Glomerular visceral epithelial cell (primary cell): Measurements from ENCODE around the gene ZNF57.
"Not testable (repeated sequence)": the region's sequence is repeated elsewhere in the genome, so short reads cannot be mapped to it uniquely, and the experiment has no call there.

ENCODE experiments used
- DNase-seq: peaks from one replicate; pipeline ENCODE4 v3.0.0-alpha.2; 2016; ENCODE audit errors: extremely low spot score

ZNF57 gene

DNA sequence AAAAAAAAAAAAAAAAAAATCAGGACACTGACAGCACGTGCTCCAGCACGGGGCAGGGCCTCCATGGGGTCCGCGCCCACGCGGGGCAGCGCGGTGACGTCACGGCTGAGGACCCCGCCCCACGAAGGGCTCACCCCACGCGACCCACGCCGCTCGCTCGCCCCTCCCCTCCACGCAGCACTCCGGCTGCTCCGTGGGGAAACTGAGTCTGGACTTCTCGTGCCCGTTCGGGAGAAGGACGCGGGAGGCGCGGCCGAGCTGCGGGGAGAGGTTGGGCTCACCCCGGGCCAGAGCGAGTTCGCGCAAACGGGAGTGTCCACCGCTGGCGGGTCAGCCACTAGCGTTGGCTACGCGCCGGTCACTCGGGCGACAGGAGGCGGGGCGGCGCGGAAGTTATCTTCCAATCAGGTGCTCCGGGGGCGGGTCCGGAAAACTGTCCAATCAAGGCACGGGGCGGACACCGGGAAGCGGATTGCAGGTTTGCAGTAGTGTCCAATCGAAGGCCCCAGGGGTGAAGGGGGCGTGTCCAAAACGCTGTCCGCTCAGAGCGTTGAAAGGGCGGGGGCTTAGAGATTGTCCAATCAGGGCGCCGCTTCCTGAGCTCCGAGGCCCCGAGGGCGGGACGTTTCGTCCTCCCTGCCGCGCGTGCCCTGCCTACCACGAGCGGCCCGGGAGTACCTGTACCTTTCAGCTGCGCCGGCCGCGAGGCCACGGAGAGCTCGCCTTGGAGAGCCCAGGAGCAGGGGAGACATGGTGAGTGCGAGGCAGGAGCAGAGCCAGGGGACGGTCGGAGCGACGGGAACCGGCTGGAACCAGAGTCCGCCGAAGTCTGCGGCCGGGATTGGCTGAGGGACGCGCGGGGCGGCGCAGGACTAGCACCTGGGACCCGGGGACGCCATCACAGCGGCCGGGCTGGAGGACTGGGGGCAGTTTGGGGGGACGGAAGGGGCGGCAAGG is at the start of gene ZNF57:
TSS of gene ZNF57 (plus strand) at position 633 of the 957 bp plus-strand sequence. CDS start at position 751, 118 bp downstream.
- DNase-seq: peak; percentile 99

DNA sequence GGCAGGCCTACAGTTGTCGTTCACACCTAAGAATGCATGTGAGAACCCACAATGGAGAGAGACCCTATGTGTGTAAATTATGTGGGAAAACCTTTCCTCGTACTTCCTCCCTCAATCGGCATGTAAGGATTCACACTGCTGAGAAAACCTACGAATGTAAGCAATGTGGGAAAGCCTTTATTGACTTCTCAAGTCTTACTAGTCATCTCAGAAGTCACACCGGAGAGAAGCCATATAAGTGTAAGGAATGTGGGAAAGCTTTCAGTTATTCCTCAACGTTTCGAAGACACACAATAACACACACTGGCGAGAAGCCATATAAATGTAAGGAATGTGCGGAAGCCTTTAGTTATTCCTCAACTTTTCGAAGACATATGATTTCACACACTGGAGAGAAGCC is 48.1 kb upstream of the ZNF57 start:
- DNase-seq: no peak

DNA sequence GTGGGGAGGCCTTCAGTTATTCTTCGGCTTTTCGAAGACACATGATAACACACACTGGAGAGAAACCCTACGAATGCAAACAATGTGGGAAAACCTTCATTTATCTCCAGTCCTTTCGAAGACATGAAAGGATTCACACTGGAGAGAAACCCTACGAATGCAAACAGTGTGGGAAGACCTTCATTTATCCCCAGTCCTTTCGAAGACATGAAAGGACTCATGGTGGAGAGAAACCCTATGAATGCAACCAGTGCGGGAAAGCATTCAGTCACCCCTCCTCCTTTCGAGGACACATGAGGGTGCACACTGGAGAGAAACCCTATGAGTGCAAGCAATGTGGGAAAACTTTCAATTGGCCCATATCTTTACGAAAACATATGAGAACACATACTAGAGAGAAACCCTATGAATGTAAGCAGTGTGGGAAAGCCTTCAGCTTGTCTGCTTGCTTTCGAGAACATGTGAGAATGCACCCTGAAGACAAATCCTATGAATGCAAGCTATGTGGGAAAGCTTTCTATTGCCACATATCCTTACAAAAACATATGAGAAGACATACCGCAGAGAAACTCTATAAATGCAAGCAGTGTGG is 47.6 kb upstream of the ZNF57 start:
- DNase-seq: no peak

DNA sequence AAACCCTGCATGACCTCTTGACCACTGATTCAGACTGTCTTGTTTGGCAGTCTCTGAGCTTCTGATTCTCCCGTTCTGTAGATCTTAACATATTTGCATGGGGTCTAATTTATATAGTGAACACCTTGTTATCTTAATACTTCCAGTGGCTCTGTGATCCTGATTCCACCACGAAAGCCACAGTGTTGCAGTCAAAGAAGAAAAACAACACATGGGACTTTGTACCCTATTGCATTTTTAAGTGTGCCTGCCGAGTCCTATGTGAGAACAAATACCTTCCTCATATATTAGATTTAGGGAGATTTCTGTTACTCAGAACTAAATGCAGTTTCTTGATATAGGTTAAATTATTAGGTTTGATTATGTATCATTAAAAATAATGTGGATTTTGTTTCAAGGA is 45.9 kb upstream of the ZNF57 start:
- DNase-seq: no peak

DNA sequence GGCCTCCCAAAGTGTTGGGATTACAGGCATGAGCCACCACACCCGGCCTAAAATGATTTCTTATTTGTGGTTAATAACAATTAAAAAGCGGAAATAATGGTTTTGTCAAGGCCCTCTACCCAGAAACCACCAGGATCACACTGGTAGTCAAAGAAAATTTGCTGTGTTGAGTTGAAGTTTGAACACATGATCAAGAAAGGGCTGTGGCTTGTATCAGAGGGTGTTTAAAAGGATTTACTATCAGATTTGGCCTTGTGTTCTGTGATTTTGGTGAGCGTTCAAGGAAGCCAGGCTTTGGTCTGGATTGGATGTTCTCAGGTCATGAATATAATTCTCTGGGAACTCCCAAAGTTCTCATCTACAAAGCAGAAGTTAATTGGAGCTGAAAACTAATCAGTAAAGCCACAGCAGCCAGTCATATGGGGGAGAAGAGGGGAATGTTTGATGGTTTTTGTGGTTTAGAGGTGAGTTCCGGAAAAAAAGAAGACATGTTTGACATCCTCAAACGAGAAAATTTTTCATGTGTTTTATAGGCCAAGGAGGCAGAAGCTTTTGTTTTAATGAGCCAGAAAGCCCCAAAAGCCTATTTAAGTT is 44.2 kb upstream of the ZNF57 start:
- DNase-seq: no peak

DNA sequence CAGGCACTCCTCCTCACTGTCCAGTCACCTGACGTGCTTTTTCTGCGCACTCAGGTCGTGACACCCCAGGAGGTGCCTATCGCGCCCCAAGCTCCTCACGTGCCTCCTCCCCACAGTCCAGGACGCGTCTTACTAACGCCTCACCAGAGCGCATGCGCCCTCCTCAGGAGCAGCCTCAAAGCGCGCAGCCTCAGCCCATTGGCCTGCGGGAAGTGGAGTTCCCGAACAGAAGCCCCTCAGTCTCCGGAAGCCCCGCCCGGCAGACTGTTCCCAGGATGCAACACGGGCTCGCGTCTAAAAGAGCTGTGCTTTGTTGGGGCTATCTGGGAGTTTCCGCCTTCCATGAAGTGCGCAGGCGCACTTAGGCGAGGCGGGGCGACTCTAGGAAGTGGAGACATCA is 41.9 kb upstream of the ZNF57 start:
- no peak for DNase-seq

DNA sequence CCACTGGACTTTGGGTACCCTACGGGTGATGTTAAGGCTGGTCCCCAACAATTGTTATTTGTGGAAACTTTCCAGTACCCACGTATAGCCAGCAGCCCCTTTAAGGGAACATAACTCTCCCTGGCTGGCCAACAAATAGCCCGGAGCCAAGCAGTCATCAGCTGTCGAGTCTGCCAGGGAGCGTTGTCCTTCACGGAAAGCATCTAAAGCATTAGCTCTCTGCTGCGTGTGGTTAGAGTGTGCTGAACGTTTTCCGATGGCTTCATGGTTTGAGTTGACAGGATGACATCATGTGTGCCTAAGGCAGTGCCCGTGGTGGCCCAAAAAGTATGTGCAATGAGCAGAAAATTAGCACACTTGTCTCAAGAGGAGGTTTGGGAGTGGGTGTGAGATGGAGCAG is 36.9 kb upstream of the ZNF57 start:
- DNase-seq: no peak

DNA sequence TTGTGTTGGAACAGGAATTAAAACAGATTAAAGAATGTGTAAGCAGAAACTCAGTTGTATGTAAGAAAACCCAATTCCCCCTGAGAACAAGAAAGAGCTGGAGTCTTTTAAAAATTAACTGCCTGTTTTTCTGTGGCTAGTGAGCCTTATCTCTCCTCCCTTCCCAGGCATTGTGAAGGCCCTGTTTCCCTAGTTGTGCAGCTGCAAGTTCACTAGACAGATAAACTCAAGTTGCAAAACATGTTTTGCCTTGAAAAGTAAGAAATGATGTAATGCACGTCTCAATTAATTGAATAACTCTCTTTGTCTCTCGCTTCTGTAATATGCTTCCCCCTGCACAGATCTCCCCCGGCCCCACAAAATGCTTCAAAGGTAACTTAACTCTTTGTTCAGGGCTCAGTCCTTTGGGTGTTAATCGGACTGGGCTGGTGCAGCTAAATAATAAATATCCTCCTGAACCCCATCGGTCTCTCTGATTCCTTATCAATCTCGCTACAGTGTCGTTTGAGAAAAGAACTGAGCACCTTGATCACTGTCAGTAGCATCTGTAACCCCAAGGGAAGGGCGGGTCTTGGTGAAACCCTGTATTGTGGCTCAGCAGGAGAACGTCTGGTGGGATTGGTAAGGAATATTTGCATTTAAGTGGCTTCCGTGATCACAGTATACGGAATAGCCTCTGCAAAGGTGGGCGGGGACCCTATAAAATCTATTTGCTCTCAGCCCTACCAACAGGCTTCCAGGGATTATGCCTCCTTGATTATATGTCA is 35.2 kb upstream of the ZNF57 start:
- no peak for DNase-seq

DNA sequence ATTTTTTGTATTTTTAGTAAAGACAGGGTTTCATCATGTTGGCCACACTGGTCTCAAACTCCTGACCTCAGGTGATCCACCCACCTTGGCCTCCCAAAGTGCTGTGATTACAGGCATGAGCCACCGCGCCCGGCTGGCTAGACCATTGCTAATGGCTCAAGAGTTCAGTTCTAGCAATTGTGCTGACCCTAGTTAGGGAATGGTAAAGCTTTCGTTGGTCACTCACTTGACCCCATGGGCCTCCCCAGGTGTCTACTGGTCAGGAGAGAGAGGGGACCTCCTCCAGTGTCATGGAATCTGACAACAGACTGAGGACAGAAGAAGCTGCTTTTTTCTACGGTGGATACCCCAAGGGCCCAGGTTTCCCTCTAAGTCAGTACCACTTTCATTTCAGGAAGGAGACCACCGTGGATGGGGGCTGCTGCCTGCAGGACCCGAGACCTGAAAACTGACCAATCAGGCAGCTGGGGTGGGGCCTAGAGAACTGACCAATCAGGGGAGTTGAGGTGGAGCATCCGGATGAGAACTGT is 34.2 kb upstream of the ZNF57 start:
- no peak for DNase-seq

DNA sequence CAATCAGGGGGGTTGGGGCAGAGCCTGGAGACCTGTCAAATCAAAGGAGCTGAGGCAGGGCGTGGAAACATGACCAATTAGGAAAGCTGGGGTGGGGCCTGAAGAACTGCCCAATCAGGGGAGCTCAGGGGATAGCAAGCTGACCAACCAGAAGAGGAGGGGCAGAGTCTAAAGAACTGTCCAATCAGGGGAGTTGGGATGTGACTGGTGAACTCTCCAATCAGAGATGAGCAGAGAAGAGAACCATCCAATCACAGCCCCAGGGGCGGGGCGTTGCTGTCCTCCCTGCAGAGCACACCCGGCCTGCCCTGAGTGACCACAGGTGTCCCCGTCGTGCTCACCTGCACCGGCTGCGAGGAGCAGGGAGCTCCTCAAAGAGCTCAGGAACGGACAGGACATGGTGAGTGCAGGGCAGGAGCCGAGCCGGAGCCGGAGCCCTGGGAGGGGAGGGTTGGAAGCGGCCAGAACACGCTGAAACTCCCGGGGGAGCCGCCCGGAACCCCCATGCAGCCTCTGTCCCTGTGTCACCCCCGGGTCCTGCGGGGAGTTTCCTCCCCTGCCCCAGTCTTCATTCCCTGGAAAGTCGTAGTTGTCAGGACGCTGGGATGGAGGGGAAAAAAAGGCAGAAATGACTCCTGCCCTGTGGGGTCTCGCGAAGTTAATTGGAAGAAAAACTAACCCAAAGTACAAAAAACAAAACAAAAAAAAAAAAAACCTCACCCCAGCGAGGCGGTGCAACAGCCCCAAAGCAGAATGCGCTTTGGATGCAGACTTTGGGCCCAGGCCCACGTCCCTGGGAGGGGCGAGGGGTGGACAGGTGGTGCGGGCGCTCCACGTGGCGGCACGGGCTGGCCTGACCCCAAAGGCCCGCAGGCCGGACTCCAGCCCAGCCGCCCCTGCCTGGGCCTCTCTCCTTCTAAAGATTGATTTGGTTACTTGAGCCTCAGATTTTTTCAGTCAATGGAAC is 33.4 kb upstream of the ZNF57 start, which contains the start of gene ZNF556:
TSS of gene ZNF556 (plus strand) at position 311 of the 967 bp plus-strand sequence. CDS start at position 398, 87 bp downstream.
- DNase-seq: peak; percentile 13

DNA sequence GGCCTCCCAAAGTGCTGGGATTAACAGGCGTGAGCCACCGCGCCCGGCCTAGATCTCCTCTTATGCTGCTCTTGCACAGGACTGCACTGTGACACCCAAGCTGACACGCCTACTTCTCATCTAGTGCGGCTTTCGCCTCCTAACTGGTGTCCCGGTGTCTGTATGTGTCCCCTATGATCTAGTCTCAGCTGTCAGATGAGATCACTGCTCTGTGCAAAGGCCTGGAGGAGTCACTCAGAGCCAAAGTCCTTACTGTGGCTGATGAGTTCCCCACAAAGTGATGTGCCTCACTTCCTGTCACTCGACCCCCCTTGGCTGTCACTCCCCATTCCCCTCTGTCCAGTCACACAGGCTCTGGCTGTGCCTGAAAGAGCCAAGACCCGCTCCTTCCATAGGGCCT is 31.1 kb upstream of the ZNF57 start:
- no peak for DNase-seq

DNA sequence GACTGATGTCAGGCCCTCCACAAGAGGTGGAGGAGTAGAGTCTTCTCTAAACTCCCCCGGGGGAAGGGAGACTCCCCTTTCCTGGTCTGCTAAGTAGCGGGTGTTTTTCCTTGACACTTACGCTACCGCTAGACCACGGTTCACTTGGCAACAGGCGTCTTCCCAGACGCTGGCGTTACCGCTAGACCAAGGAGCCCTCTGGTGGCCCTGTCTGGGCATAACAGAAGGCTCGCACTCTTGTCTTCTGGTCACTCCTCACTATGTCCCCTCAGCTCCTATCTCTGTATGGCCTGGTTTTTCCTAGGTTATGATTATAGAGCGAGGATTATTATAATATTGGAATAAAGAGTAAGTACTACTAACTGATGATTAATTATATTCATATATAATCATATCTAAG is 28.6 kb upstream of the ZNF57 start:
- not testable (repeated sequence) for DNase-seq

DNA sequence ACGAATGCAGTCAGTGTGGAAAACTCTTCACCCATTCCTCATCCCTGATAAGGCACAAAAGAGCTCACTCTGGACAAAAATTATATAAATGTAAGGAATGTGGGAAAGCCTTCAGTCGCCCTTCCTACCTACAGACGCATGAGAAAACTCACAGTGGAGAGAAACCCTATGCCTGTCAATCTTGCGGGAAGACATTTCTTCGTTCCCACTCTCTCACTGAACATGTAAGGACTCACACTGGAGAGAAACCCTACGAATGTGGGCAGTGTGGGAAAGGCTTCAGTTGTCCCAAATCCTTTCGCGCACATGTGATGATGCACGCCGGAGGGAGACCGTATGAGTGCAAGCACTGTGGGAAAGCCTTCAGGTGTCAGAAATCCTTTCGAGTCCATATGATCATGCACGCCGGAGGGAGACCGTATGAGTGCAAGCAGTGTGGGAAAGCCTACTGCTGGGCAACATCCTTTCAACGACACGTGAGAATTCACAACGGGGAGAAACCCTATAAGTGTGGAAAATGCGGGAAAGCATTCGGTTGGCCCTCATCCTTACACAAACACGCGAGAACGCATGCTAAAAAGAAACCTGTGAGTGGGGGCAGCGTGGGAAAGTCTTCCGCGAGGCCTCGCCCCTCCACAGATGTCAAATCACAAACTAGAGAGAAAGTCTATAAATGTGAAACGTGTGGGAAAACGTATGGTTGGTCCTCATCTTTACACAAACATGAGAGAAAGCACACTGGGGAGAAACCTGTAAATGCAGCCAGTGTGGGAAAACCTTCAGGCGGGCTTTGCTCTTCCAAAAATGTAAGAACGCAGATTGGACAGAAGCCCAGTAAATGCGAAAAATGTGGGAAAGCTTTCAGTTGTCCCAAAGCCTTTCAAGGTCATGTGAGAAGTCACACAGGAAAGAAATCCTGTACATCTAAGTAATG is 23.1 kb upstream of the ZNF57 start:
- no peak for DNase-seq

DNA sequence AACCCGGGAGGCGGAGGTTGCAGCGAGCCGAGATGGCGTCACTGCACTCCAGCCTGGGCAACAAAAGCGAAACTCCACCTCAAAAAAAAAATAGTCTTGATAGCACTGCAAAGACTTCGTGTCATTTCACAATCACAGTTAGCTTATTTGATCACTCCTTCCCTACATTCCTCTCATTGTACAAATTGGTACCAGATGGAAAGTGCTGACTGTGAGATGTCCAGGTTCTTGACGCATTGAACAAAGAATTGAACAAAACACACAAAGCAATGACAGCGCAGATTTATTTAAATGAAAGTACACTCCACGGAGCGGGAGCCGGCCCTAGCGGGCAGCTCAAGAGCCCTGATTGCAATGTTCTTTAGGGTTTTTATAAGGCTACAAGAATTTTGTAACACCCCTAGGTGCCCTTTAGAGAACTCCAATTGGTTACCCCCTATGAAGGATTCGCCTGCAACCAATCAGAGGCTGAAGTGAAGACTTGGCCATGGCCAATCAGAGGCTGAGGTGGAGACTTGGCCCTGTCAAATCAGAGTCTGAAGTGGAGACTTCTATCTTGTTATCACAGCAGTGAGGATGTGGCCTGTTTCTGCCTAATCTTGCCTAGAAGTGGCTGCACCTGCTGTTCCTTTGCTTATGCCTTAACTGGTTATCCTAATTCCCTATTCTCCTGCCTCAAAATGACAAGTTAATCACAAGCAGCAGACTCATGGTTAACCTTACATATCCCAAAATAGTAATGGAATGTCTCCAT is 16.9 kb upstream of the ZNF57 start:
- DNase-seq: no peak

DNA sequence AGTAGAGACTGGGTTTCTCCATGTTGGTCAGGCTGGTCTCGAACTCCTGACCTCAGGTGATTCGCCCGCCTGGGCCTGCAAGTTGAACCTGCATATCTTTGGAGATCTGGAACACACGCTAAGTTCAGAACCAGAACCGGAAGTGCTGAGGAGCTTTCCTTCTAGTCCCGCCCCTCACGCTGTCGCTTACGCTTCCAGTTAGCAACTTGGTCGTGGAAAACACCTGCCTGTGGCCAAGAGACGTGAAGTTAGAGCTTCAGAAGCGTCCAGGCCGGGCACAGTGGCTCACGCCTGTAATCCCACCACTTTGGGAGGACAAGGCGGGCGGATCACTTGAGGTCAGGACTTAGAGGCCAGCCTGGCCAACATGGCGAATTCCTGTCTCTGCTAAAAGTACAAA is 15.0 kb upstream of the ZNF57 start:
- no peak for DNase-seq

DNA sequence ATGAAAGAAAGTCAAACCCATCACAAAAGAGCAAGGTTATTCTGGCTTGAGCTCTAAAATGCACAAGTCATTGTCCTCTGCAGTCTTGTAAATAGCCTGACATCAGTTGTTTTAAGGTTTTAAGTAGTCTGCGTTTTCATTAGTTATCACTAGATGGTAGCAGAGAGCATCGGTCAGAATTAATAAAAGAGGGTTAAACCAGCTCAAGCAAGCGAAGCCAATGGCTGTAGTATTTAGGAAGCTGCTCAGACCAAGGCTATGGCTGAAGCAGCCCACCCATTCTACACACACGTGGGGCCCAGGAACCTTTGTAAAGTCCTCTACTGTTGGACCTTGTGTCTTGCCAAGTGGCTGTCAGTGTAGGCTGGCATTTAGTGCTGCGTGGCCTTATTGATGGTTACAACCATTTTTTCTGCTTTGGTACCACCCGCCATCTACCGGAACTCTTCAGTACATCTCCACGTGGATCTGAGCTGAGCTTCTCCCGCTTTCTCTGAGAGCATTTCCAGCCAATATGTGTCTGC is 13.3 kb upstream of the ZNF57 start:
- DNase-seq: peak; percentile 56

DNA sequence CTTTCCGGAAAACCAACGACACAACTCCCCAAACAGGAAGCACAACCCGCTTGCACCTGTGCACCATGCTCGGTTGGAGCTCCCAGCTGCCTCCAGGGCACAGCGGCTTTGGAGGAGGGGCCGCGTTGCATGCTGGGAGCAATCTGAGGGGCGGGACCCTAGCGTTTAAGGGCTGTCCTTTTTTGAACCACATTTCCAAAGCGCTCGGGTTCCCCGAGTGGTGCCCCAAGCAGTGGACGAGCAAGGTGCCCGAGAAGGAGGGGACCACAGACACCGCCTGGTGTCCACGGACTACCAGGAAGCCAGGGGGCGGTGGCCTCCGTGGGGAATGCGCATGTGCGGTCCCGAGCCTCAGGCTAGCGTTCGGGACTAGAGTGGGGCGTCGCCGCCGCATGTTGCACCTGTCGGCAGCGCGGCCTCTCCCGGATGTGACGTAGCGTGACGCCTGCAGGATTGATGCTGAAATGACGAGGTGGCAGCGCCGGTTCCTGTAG is 11.9 kb upstream of the ZNF57 start:
- no peak for DNase-seq

DNA sequence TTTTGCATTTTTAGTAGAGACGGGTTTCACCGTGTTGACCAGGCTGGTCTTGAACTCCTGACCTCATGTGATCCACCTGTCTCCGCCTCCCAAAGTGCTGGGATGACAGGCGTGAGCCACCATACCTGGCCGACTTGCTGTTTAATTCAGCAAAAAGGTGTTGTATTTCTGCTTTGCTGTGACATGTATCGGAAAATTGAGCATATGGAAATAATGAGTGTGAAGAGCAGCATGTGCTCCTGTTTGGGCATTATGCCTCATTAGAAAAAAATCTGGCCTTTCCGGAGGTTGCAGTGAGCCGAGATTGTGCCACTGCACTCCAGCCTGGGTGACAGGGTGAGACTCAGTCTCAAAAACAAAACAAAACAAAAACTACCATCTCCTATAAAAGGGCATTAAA is 10.2 kb upstream of the ZNF57 start:
- DNase-seq: not testable (repeated sequence)
